HepG2 (cell line): ENCODE measurements around the gene NOTCH4. TPM values are rescaled to one million over a fixed set of nuclear protein-coding genes. Genes with fewer than 3 reads are reported as not detected.

Experiments used
- GFI1 ChIP-seq: sonication (generic); formaldehyde crosslinking; IDR thresholded peaks from 2 replicates; pipeline ENCODE4 v1.5.0; 2020; ENCODE audit warnings: missing genetic modification reagents, mild to moderate bottlenecking, borderline replicate concordance
- GTF3A ChIP-seq: sonication (generic); formaldehyde crosslinking; conservative IDR thresholded peaks from 2 replicates; pipeline ENCODE4 v1.4.0; 2020; ENCODE audit warnings: mild to moderate bottlenecking, missing genetic modification reagents
- GZF1 ChIP-seq: sonication (generic); formaldehyde crosslinking; IDR thresholded peaks from 2 replicates; pipeline ENCODE4 v1.5.1; 2020; ENCODE audit warnings: mild to moderate bottlenecking, missing genetic modification reagents
- JDP2 ChIP-seq: sonication (generic); formaldehyde crosslinking; IDR thresholded peaks from 2 replicates; pipeline ENCODE4 v1.8.1; 2022; ENCODE audit warnings: missing genetic modification reagents, borderline replicate concordance
- KDM6A ChIP-seq: IDR thresholded peaks from 2 replicates; pipeline ENCODE4 v1.6.1; 2016; ENCODE audit warnings: low read depth
- NCOA2 ChIP-seq: sonication (generic); formaldehyde crosslinking; IDR thresholded peaks from 2 replicates; pipeline ENCODE4 v1.8.0; 2022; ENCODE audit warnings: inconsistent platforms
- NPAS2 ChIP-seq: sonication (generic); formaldehyde crosslinking; IDR thresholded peaks from 2 replicates; pipeline ENCODE4 v1.8.0; 2022; ENCODE audit warnings: mild to moderate bottlenecking, missing genetic modification reagents, borderline replicate concordance
- NR2F2 ChIP-seq: IDR thresholded peaks from 2 replicates; pipeline ENCODE4 v1.6.1; 2012; ENCODE audit warnings: low read depth, inconsistent platforms, borderline replicate concordance
- SIX4 ChIP-seq: sonication (generic); formaldehyde crosslinking; IDR thresholded peaks from 2 replicates; pipeline ENCODE4 v1.4.0; 2020; ENCODE audit warnings: missing genetic modification reagents
- SP2 ChIP-seq: sonication (generic); formaldehyde crosslinking; IDR thresholded peaks from 2 replicates; pipeline ENCODE4 v1.5.1; 2020; ENCODE audit warnings: mild to moderate bottlenecking, missing genetic modification reagents
- TBX3 ChIP-seq: fragments of 450-650 bp; IDR thresholded peaks from 2 replicates; pipeline ENCODE4 v1.6.1; 2017; ENCODE audit warnings: antibody characterized with exemption, mild to moderate bottlenecking, inconsistent platforms, borderline replicate concordance
- ZFP36L1 ChIP-seq: sonication (generic); formaldehyde crosslinking; IDR thresholded peaks from 2 replicates; pipeline ENCODE4 v1.8.0; 2022; ENCODE audit warnings: mild to moderate bottlenecking, missing genetic modification reagents, moderate library complexity
- ZNF44 ChIP-seq: sonication (generic); formaldehyde crosslinking; IDR thresholded peaks from 2 replicates; pipeline ENCODE4 v1.5.1; 2020; ENCODE audit warnings: mild to moderate bottlenecking, missing genetic modification reagents
- ZNF614 ChIP-seq: IDR thresholded peaks from 2 replicates; pipeline ENCODE4 v1.6.1; 2018; ENCODE audit warnings: missing biosample characterization, missing genetic modification reagents, inconsistent platforms, borderline replicate concordance
- ZNF891 ChIP-seq: sonication (generic); formaldehyde crosslinking; IDR thresholded peaks from 2 replicates; pipeline ENCODE4 v1.5.0; 2020; ENCODE audit warnings: mild to moderate bottlenecking, missing genetic modification reagents
- ZSCAN21 ChIP-seq: sonication (generic); formaldehyde crosslinking; IDR thresholded peaks from 2 replicates; pipeline ENCODE4 v1.8.0; 2022; ENCODE audit warnings: mild to moderate bottlenecking, missing genetic modification reagents, moderate library complexity, borderline replicate concordance
- ZZZ3 ChIP-seq: sonication (generic); formaldehyde crosslinking; IDR thresholded peaks from 2 replicates; pipeline ENCODE4 v1.4.0; 2020; ENCODE audit warnings: missing genetic modification reagents, mild to moderate bottlenecking, borderline replicate concordance
- polyA plus RNA-seq, 8 experiments: library from polyadenylated mRNA; depleted of rRNA in 3 of 8; stranded (reverse) in 7 of 8; unstranded in 1 of 8; fragments of >200 nt; fragmentation: Illumina TruSeq in 4 of 8; extraction: Trizol in 4 of 8; gene quantifications; 2 replicates each; pipeline versions ENCODE4 v1.2.1 to v1.2.3, GENCODE V29; 2011 to 2016; ENCODE audit warnings: low read depth in 4 of 8, missing spikeins in 1 of 8, mixed read lengths in 1 of 8; ENCODE audit not compliant: insufficient read depth in 1 of 8
- total RNA-seq, 5 experiments: library from RNA; depleted of rRNA; stranded (reverse); fragments of >200 nt; fragmentation: Illumina TruSeq; extraction: Trizol; gene quantifications; 2 replicates each; pipeline ENCODE4 v1.2.3, GENCODE V29; 2016; ENCODE audit warnings: low read depth in 1 of 5
- TF ChIP-seq, protein P1 (sequence below): fragments of 450-650 bp; IDR thresholded peaks from 2 replicates; pipeline ENCODE4 v1.6.1; 2017
- TF ChIP-seq, protein P2 (sequence below): sonication (generic); formaldehyde crosslinking; IDR thresholded peaks from 2 replicates; pipeline ENCODE4 v1.4.0; 2020; ENCODE audit warnings: missing genetic modification reagents, borderline replicate concordance
- TF ChIP-seq, protein P3 (sequence below): sonication (generic); formaldehyde crosslinking; IDR thresholded peaks from 2 replicates; pipeline ENCODE4 v1.8.0; 2022; ENCODE audit warnings: mild to moderate bottlenecking, missing genetic modification reagents, moderate library complexity
- TF ChIP-seq, protein P4 (sequence below): IDR thresholded peaks from 2 replicates; pipeline ENCODE4 v1.6.1; 2012; ENCODE audit warnings: inconsistent platforms
- TF ChIP-seq, protein P5 (sequence below): sonication (generic); formaldehyde crosslinking; IDR thresholded peaks from 2 replicates; pipeline ENCODE4 v1.4.0; 2020; ENCODE audit warnings: missing genetic modification reagents, borderline replicate concordance

Gene NOTCH4
- total and polyA plus RNA-seq, 2 of the 13 experiments (the other 11 are each of a cell fraction or from before 2014, with no cell fraction given): 0.51 to 0.83 TPM

DNA sequence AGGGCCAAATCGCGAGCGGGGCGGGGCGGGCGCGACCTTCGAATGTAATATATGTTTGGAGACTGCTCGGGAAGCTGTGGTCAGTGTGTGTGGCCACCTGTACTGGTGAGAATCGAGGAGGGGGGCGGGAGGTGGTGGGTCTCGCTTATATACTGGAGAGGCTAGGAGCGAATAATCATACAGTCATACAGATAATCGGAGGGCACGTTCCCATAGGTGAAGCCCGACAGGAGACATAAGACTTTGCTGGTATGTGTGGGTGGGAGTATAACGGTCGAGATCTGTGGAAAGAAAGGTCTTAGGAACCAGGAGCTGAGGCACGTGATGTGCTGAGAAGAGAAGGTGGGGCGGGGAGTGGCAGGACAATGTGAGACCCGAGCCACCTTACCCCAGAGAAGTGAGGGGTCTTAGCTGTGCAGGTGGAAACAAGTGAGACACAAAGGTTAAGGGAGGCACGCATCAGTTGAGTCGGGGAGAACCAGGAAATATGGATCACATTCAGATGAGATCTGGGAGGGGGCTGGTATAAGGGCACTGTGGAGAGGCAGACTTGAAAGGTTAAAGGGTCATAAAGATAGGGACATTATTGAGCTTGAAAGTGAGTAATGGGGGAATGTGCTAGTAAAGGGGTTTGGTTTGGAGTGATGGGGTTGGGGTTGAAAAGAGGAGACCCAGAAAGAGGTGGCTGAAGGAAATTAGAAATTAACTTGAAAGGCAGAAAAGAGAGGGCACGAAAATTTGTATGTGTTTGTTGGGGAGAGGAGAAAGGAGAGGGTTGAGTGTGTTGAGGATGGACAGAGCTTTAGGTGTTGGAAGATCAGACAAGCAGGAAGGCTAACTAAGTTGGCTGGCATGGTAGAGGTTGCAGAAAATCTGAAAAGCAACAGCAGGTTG lies 45.1 kb downstream of the NOTCH4 start (continued):
- TF ChIP-seq, protein P1, sequence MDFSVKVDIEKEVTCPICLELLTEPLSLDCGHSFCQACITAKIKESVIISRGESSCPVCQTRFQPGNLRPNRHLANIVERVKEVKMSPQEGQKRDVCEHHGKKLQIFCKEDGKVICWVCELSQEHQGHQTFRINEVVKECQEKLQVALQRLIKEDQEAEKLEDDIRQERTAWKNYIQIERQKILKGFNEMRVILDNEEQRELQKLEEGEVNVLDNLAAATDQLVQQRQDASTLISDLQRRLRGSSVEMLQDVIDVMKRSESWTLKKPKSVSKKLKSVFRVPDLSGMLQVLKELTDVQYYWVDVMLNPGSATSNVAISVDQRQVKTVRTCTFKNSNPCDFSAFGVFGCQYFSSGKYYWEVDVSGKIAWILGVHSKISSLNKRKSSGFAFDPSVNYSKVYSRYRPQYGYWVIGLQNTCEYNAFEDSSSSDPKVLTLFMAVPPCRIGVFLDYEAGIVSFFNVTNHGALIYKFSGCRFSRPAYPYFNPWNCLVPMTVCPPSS: no peak
- TF ChIP-seq, protein P2, sequence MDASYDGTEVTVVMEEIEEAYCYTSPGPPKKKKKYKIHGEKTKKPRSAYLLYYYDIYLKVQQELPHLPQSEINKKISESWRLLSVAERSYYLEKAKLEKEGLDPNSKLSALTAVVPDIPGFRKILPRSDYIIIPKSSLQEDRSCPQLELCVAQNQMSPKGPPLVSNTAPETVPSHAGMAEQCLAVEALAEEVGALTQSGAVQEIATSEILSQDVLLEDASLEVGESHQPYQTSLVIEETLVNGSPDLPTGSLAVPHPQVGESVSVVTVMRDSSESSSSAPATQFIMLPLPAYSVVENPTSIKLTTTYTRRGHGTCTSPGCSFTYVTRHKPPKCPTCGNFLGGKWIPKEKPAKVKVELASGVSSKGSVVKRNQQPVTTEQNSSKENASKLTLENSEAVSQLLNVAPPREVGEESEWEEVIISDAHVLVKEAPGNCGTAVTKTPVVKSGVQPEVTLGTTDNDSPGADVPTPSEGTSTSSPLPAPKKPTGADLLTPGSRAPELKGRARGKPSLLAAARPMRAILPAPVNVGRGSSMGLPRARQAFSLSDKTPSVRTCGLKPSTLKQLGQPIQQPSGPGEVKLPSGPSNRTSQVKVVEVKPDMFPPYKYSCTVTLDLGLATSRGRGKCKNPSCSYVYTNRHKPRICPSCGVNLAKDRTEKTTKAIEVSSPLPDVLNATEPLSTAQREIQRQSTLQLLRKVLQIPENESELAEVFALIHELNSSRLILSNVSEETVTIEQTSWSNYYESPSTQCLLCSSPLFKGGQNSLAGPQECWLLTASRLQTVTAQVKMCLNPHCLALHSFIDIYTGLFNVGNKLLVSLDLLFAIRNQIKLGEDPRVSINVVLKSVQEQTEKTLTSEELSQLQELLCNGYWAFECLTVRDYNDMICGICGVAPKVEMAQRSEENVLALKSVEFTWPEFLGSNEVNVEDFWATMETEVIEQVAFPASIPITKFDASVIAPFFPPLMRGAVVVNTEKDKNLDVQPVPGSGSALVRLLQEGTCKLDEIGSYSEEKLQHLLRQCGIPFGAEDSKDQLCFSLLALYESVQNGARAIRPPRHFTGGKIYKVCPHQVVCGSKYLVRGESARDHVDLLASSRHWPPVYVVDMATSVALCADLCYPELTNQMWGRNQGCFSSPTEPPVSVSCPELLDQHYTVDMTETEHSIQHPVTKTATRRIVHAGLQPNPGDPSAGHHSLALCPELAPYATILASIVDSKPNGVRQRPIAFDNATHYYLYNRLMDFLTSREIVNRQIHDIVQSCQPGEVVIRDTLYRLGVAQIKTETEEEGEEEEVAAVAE (CRISPR knock-in tag): no peak
- TF ChIP-seq SP2 (CRISPR knock-in tag) (no peak), ZFP36L1 (CRISPR knock-in tag) (no peak), GFI1 (no peak), NR2F2 (0 out of 2 replicates have a peak, but pooled peaks have one; percentile 18), KDM6A (no peak), JDP2 (CRISPR knock-in tag) (no peak), ZNF614 (CRISPR knock-in tag) (no peak), NCOA2 (CRISPR knock-in tag) (peak; percentile 20; the same call in 1 of the 2 replicates), SIX4 (no peak), TBX3 (no peak), ZSCAN21 (CRISPR knock-in tag) (peak; percentile 30; the same call in 1 of the 2 replicates), ZNF891 (CRISPR knock-in tag) (no peak), ZZZ3 (CRISPR knock-in tag) (no peak), ZNF44 (CRISPR knock-in tag) (no peak), NPAS2 (CRISPR knock-in tag) (no peak), GZF1 (CRISPR knock-in tag) (no peak), GTF3A (CRISPR knock-in tag) (no peak)
- TF ChIP-seq, protein P3, sequence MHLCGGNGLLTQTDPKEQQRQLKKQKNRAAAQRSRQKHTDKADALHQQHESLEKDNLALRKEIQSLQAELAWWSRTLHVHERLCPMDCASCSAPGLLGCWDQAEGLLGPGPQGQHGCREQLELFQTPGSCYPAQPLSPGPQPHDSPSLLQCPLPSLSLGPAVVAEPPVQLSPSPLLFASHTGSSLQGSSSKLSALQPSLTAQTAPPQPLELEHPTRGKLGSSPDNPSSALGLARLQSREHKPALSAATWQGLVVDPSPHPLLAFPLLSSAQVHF: no peak
- TF ChIP-seq, protein P4, sequence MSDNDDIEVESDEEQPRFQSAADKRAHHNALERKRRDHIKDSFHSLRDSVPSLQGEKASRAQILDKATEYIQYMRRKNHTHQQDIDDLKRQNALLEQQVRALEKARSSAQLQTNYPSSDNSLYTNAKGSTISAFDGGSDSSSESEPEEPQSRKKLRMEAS: peak; percentile 30; the same call in 1 of the 2 replicates
- TF ChIP-seq, protein P5, sequence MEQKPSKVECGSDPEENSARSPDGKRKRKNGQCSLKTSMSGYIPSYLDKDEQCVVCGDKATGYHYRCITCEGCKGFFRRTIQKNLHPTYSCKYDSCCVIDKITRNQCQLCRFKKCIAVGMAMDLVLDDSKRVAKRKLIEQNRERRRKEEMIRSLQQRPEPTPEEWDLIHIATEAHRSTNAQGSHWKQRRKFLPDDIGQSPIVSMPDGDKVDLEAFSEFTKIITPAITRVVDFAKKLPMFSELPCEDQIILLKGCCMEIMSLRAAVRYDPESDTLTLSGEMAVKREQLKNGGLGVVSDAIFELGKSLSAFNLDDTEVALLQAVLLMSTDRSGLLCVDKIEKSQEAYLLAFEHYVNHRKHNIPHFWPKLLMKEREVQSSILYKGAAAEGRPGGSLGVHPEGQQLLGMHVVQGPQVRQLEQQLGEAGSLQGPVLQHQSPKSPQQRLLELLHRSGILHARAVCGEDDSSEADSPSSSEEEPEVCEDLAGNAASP (CRISPR knock-in tag): no peak
